GM12878 (cell line): ENCODE results near the gene SVEP1. TPM values are rescaled to one million over a fixed set of nuclear protein-coding genes. Genes with fewer than 3 reads are reported as not detected.

ENCODE experiments used
- ATAC-seq: fragments of 200-7000 bp; cut with Tn5 transposase; 3 replicates; pipeline ENCODE4 v1.9.1; 2020; ENCODE audit warnings: mild to moderate bottlenecking, moderate library complexity
- BruUV-seq: library from RNA; stranded (reverse); fragments of 400-500 nt; replicated peaks from 2 replicates; lab custom pipeline; 2021; lab: Mats Ljungman, UMichigan
- CTCF ChIA-PET: fragments of 300-600 bp; sonication (Branson Sonifier 250); formaldehyde crosslinking; extraction: SDS; loops from one replicate; lab custom pipeline; 2021; ENCODE audit warnings: inconsistent platforms; lab: Yijun Ruan, JAX
- POLR2A ChIA-PET: fragments of 350-600 bp; formaldehyde crosslinking; extraction: SDS; loops from one replicate; lab custom pipeline; 2021; ENCODE audit warnings: inconsistent platforms; lab: Charles Lee
- RAD21 ChIA-PET: fragments of 300-600 bp; sonication (Branson Sonifier 250); formaldehyde crosslinking; loops from one replicate; lab custom pipeline; 2023; ENCODE audit warnings: antibody characterized with exemption; ENCODE audit not compliant: unreplicated experiment; lab: Charles Lee
- SMC1A ChIA-PET: fragments of 300-600 bp; sonication (Branson Sonifier 250); formaldehyde crosslinking; loops from one replicate; lab custom pipeline; 2023; ENCODE audit not compliant: unreplicated experiment, uncharacterized antibody; lab: Charles Lee
- DNase-seq: peaks from one replicate; pipeline ENCODE4 v3.0.0-alpha.2; 2011; ENCODE audit warnings: low read depth, low spot score
- FAIRE-seq: peaks from 3 replicates; lab custom pipeline; 2011; peaks lifted over from hg19 to GRCh38; lab: Jason Lieb, UNC
- H2AFZ ChIP-seq: 2 replicates; pipeline ENCODE4 v1.6.0; 2011; ENCODE audit warnings: low read depth, low read length, control low read depth; ENCODE audit not compliant: control insufficient read depth
- H3K27ac ChIP-seq: 2 replicates; pipeline ENCODE4 v1.5.1; 2011; ENCODE audit warnings: control low read depth; ENCODE audit not compliant: control insufficient read depth, insufficient read depth
- H3K27me3 ChIP-seq, 2 experiments: replicated peaks in 1 of 2; 2 replicates each; pipeline versions ENCODE4 v1.6.0 to v1.6.1; 2011; ENCODE audit warnings: low read length in 1 of 2; ENCODE audit not compliant: control insufficient read depth in 2 of 2, insufficient read depth in 2 of 2
- H3K36me3 ChIP-seq, 2 experiments: 2 replicates each; pipeline ENCODE4 v1.5.1; 2011; ENCODE audit warnings: low read length in 1 of 2; ENCODE audit not compliant: control insufficient read depth in 2 of 2, insufficient read depth in 2 of 2
- H3K4me1 ChIP-seq: 2 replicates; pipeline ENCODE4 v1.6.1; 2011; ENCODE audit warnings: mild to moderate bottlenecking, low read length, moderate library complexity, mixed read lengths; ENCODE audit not compliant: control insufficient read depth, insufficient read depth
- H3K4me2 ChIP-seq: 2 replicates; pipeline ENCODE4 v1.6.0; 2011; ENCODE audit warnings: control low read depth; ENCODE audit not compliant: control insufficient read depth, insufficient read depth
- H3K4me3 ChIP-seq: fragments of 200-600 bp; sonication (generic); 2 replicates; pipeline ENCODE4 v1.5.1; 2016
- H3K79me2 ChIP-seq: 2 replicates; pipeline ENCODE4 v1.6.0; 2011; ENCODE audit warnings: low read length; ENCODE audit not compliant: control insufficient read depth, insufficient read depth
- H3K9ac ChIP-seq: 2 replicates; pipeline ENCODE4 v1.8.0; 2011; ENCODE audit warnings: low read length, control low read depth, mixed read lengths; ENCODE audit not compliant: control insufficient read depth, insufficient read depth
- H3K9me3 ChIP-seq: replicated peaks from 3 replicates; pipeline ENCODE4 v1.5.1; 2011; ENCODE audit warnings: mild to moderate bottlenecking, low read length; ENCODE audit not compliant: control insufficient read depth, insufficient read depth
- H4K20me1 ChIP-seq: 2 replicates; pipeline ENCODE4 v1.6.0; 2011; ENCODE audit not compliant: control insufficient read depth, insufficient read depth
- ATF7 ChIP-seq: fragments of 450-650 bp; IDR thresholded peaks from 2 replicates; pipeline ENCODE4 v1.6.1; 2016; ENCODE audit warnings: low read depth, mild to moderate bottlenecking
- BCLAF1 ChIP-seq: fragments of 450-650 bp; IDR thresholded peaks from 2 replicates; pipeline ENCODE4 v1.6.1; 2017; ENCODE audit warnings: antibody characterized with exemption, mild to moderate bottlenecking, moderate library complexity
- CREB1 ChIP-seq: IDR thresholded peaks from 2 replicates; pipeline ENCODE4 v1.6.1; 2012; ENCODE audit warnings: low read depth, mild to moderate bottlenecking, inconsistent platforms
- DPF2 ChIP-seq: fragments of 450-650 bp; IDR thresholded peaks from 2 replicates; pipeline ENCODE4 v1.6.1; 2017; ENCODE audit warnings: mild to moderate bottlenecking
- EP300 ChIP-seq, 2 experiments: fragments of 150-350 bp in 1 of 2; IDR thresholded peaks; 2 replicates each; pipeline ENCODE4 v1.6.1; 2011 to 2012; ENCODE audit warnings: low read depth in 2 of 2, low read length in 2 of 2, borderline replicate concordance in 1 of 2, improper control_type of control experiment in 1 of 2, inconsistent platforms in 1 of 2; ENCODE audit not compliant: control insufficient read depth in 1 of 2
- HCFC1 ChIP-seq: fragments of 150-350 bp; IDR thresholded peaks from 2 replicates; pipeline ENCODE4 v1.6.1; 2014; ENCODE audit warnings: low read length
- IRF5 ChIP-seq: fragments of 450-650 bp; IDR thresholded peaks from 2 replicates; pipeline ENCODE4 v1.6.1; 2017; ENCODE audit warnings: borderline replicate concordance
- POLR2A ChIP-seq: IDR thresholded peaks from 2 replicates; pipeline ENCODE4 v1.6.1; 2011; ENCODE audit warnings: low read depth, mild to moderate bottlenecking, low read length
- RB1 ChIP-seq: fragments of 450-650 bp; formaldehyde crosslinking; IDR thresholded peaks from 2 replicates; pipeline ENCODE4 v1.6.1; 2017; ENCODE audit warnings: mild to moderate bottlenecking, borderline replicate concordance
- SIN3A ChIP-seq: IDR thresholded peaks from 2 replicates; pipeline ENCODE4 v1.6.1; 2012; ENCODE audit warnings: low read depth, low read length, improper control_type of control experiment
- SREBF1 ChIP-seq: IDR thresholded peaks from 2 replicates; pipeline ENCODE4 v1.6.1; 2012; ENCODE audit warnings: mild to moderate bottlenecking, low read length
- TCF12 ChIP-seq: IDR thresholded peaks from 2 replicates; pipeline ENCODE4 v1.6.1; 2011; ENCODE audit warnings: low read depth, mild to moderate bottlenecking, low read length
- TCF3 ChIP-seq: IDR thresholded peaks from 2 replicates; pipeline ENCODE4 v1.6.1; 2012; ENCODE audit warnings: low read depth, mild to moderate bottlenecking, low read length, borderline replicate concordance; ENCODE audit not compliant: insufficient read depth
- ZBTB33 ChIP-seq: fragments of 450-650 bp; IDR thresholded peaks from 2 replicates; pipeline ENCODE4 v1.6.1; 2017; ENCODE audit warnings: mild to moderate bottlenecking
- ZZZ3 ChIP-seq: IDR thresholded peaks from 2 replicates; pipeline ENCODE4 v1.6.1; 2011; ENCODE audit warnings: low read depth; ENCODE audit not compliant: control insufficient read depth, insufficient read length
- WGBS: methylation state at CpG from one replicate; pipeline ENCODE4 v1.1.6; 2016; ENCODE audit warnings: low lambda C conversion rate; ENCODE audit not compliant: insufficient replicate concordance, insufficient coverage; ENCODE audit errors: missing lambda C conversion rate; 5-methylcytosine and 5-hydroxymethylcytosine counted together
- in situ Hi-C: fragments of 300-500 bp; cut with MboI; formaldehyde crosslinking; loops from 9 replicates; pipeline ENCODE4 v1.14.3; 2018; ENCODE audit warnings: mixed read lengths
- intact Hi-C: fragments of 100-400 bp; cut with micrococcal nuclease; formaldehyde crosslinking; loops from one replicate; pipeline ENCODE4 v1.14.2; 2022; ENCODE audit not compliant: unreplicated experiment
- polyA plus RNA-seq, 11 experiments: library from polyadenylated mRNA; depleted of rRNA in 4 of 11; unstranded in 6 of 11; stranded (reverse) in 5 of 11; fragments of >200 nt; fragmentation: Nextera tagmentation in 4 of 11; fragmentation: Illumina TruSeq in 1 of 11; extraction: Ambion mirVana in 4 of 11; extraction: Trizol in 1 of 11; gene quantifications; 1 replicate in 1 of 11; 2 replicates in 10 of 11; pipeline versions ENCODE4 v1.2.1 to v1.2.3, GENCODE V29; 2011 to 2016; ENCODE audit warnings: inconsistent platforms in 2 of 11, missing spikeins in 2 of 11, low read depth in 1 of 11
- total RNA-seq, 4 experiments: library from RNA; depleted of rRNA in 3 of 4; stranded (reverse); fragments of >200 nt in 3 of 4; fragmentation: Illumina TruSeq in 1 of 4; extraction: Trizol in 1 of 4; gene quantifications; 2 replicates each; pipeline versions ENCODE4 v1.2.1 to v1.2.3, GENCODE V29; 2013 to 2021
- TF ChIP-seq, protein P1 (sequence below): IDR thresholded peaks from 2 replicates; pipeline ENCODE4 v1.6.1; 2011; ENCODE audit warnings: borderline replicate concordance, low read depth, mild to moderate bottlenecking, moderate library complexity, low read length; ENCODE audit not compliant: insufficient read depth, poor library complexity, severe bottlenecking

SVEP1 gene
- total and polyA plus RNA-seq, 10 of the 15 experiments (the other 5 are each of a cell fraction or from before 2014, with no cell fraction given): under 0.01 to 0.05 (median 0.01) TPM; not detected in 5

- no peak for DNase-seq
- no TSS peak for BruUV-seq
- H2AFZ ChIP-seq: no peak overlapping the region
- no peak overlapping the region for H3K27ac ChIP-seq
- H3K4me3 ChIP-seq: no peak overlapping the region
- CTCF ChIA-PET: no interaction called here
- H3K4me1 ChIP-seq: no peaks in the 10 kb centered on the region
- no peak for FAIRE-seq
- no peak for ATAC-seq
- H3K27me3 ChIP-seq: no peaks in the 10 kb centered on the region
- H4K20me1 ChIP-seq: no peaks in the 10 kb centered on the region
- intact Hi-C loops (no loop called here), in situ Hi-C loops (no loop called here)
- H3K9me3 ChIP-seq: no peaks in the 10 kb centered on the region
- RAD21 ChIA-PET: no interaction called here
- POLR2A ChIA-PET: no interaction called here
- no peaks in the 10 kb centered on the region for H3K79me2 ChIP-seq
- WGBS: 49% methylated on average over 2 of the region's 2 CpGs
- no peak overlapping the region for H3K9ac ChIP-seq
- no peak overlapping the region for H3K4me2 ChIP-seq
- H3K36me3 ChIP-seq: no peaks in the 10 kb centered on the region
- SMC1A ChIA-PET: no interaction called here
- TF ChIP-seq POLR2A: no peak
- no peak for TF ChIP-seq HCFC1
- TF ChIP-seq, protein P1, sequence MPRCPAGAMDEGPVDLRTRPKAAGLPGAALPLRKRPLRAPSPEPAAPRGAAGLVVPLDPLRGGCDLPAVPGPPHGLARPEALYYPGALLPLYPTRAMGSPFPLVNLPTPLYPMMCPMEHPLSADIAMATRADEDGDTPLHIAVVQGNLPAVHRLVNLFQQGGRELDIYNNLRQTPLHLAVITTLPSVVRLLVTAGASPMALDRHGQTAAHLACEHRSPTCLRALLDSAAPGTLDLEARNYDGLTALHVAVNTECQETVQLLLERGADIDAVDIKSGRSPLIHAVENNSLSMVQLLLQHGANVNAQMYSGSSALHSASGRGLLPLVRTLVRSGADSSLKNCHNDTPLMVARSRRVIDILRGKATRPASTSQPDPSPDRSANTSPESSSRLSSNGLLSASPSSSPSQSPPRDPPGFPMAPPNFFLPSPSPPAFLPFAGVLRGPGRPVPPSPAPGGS: no peak
- TF ChIP-seq CREB1: no peak
- no peak for TF ChIP-seq RB1
- no peak for TF ChIP-seq ATF7
- no peak for TF ChIP-seq IRF5
- no peak for TF ChIP-seq ZBTB33
- no peak for TF ChIP-seq EP300 (IDR thresholded peaks at IDR 0.05; ENCODE audit: borderline replicate concordance in 1 of 2, control insufficient read depth in 1 of 2, low read depth in 2 of 2, low read length in 2 of 2)
- no peak for TF ChIP-seq SREBF1
- no peak for TF ChIP-seq SIN3A
- no peak for TF ChIP-seq BCLAF1
- TF ChIP-seq DPF2: no peak
- no peak for TF ChIP-seq TCF3
- no peak for TF ChIP-seq ZZZ3
- no peak for TF ChIP-seq TCF12
Observed at GRCh38 chr9:110355911-110356310, 223.6 kb downstream of the SVEP1 start.
